GM23338 (cell line): ENCODE measurements around the gene SWT1.

Experiments used
- CREB1 ChIP-seq: fragments of 250-450 bp; sonication (Bioruptor Pico); IDR thresholded peaks from 2 replicates; pipeline ENCODE4 v1.5.0; 2020; ENCODE audit warnings: low read depth, mild to moderate bottlenecking, moderate library complexity
- EZH2 ChIP-seq: fragments of 200-600 bp; sonication (generic); IDR thresholded peaks from one replicate; pipeline ENCODE4 v1.8.0; 2017; ENCODE audit warnings: antibody characterized with exemption, mild to moderate bottlenecking, low read depth; ENCODE audit not compliant: unreplicated experiment
- EZH2phosphoT487 ChIP-seq: fragments of 200-600 bp; sonication (generic); IDR thresholded peaks from one replicate; pipeline ENCODE4 v1.8.1; 2018; ENCODE audit warnings: antibody characterized with exemption; ENCODE audit not compliant: unreplicated experiment
- JUNB ChIP-seq: IDR thresholded peaks from one replicate; pipeline ENCODE4 v1.6.1; 2016; ENCODE audit warnings: antibody characterized with exemption; ENCODE audit not compliant: unreplicated experiment
- NANOG ChIP-seq: IDR thresholded peaks from 2 replicates; pipeline ENCODE4 v1.6.1; 2016; ENCODE audit warnings: antibody characterized with exemption, borderline replicate concordance
- POLR2AphosphoS5 ChIP-seq: IDR thresholded peaks from 2 replicates; pipeline ENCODE4 v1.6.1; 2016; ENCODE audit warnings: antibody characterized with exemption, low read depth
- REST ChIP-seq: IDR thresholded peaks from one replicate; pipeline ENCODE4 v1.6.1; 2018; ENCODE audit warnings: antibody characterized with exemption; ENCODE audit not compliant: unreplicated experiment
- TF ChIP-seq, protein P1 (sequence below), 2 experiments: fragments of 200-600 bp in 1 of 2; sonication (generic) in 1 of 2; conservative IDR thresholded peaks; 2 replicates each; pipeline versions ENCODE4 v1.5.1 to v1.6.1; 2016 to 2017; ENCODE audit warnings: antibody characterized with exemption in 2 of 2, low read depth in 2 of 2, mild to moderate bottlenecking in 2 of 2, moderate library complexity in 1 of 2

DNA sequence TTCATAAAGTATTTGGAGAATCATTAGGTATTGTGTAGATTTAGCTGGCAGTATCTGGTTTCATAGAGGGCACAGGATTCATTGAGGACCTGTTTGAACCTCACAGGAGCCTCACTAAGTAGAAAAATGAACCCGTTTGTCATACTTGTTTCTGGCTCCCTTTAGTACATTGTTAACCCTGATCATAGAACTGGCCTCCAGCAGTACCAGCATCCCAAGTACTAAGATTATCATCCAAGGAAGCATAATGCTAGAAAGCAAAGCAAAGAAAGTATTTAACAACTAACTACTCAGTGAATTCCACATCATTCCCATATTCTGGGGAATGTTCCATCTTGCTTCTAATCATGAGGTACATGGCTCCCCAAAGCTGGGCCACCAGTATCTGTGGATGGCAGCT, 105.2 kb downstream of the SWT1 start:
- TF ChIP-seq, protein P1, sequence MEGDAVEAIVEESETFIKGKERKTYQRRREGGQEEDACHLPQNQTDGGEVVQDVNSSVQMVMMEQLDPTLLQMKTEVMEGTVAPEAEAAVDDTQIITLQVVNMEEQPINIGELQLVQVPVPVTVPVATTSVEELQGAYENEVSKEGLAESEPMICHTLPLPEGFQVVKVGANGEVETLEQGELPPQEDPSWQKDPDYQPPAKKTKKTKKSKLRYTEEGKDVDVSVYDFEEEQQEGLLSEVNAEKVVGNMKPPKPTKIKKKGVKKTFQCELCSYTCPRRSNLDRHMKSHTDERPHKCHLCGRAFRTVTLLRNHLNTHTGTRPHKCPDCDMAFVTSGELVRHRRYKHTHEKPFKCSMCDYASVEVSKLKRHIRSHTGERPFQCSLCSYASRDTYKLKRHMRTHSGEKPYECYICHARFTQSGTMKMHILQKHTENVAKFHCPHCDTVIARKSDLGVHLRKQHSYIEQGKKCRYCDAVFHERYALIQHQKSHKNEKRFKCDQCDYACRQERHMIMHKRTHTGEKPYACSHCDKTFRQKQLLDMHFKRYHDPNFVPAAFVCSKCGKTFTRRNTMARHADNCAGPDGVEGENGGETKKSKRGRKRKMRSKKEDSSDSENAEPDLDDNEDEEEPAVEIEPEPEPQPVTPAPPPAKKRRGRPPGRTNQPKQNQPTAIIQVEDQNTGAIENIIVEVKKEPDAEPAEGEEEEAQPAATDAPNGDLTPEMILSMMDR (conservative IDR thresholded peaks at IDR 0.05; ENCODE audit: low read depth in 2 of 2): no peak
- no peak for TF ChIP-seq POLR2AphosphoS5
- no peak for TF ChIP-seq CREB1 (CRISPR knock-in tag)
- TF ChIP-seq EZH2phosphoT487: no peak
- no peak for TF ChIP-seq EZH2
- TF ChIP-seq NANOG: no peak
- no peak for TF ChIP-seq REST
- TF ChIP-seq JUNB: no peak
